Activated CD4-positive, alpha-beta T cell treated with anti-CD3 and anti-CD28 coated beads, Interleukin-2, amount 10 ng/mL, durations not matched to agents 24 days and 14 days (primary cell): Measurements from ENCODE around the gene MYCBPAP. TPM values are rescaled to one million over a fixed set of nuclear protein-coding genes. Genes with fewer than 3 reads are reported as not detected.

ENCODE experiments used
- DNase-seq: peaks from one replicate; pipeline ENCODE4 v3.0.0; 2022
- H3K27ac Mint-ChIP-seq: one replicate; pipeline ENCODE4 v1.8.0; 2022; ENCODE audit warnings: mild to moderate bottlenecking, mixed read lengths
- H3K27me3 Mint-ChIP-seq: one replicate; pipeline ENCODE4 v1.8.0; 2022; ENCODE audit warnings: mixed read lengths
- H3K36me3 Mint-ChIP-seq: one replicate; pipeline ENCODE4 v1.8.0; 2022; ENCODE audit warnings: low read depth, mild to moderate bottlenecking, mixed read lengths
- H3K4me1 Mint-ChIP-seq: one replicate; pipeline ENCODE4 v1.8.0; 2021; ENCODE audit warnings: mixed read lengths
- H3K4me3 Mint-ChIP-seq: one replicate; pipeline ENCODE4 v1.8.0; 2022; ENCODE audit warnings: mild to moderate bottlenecking, moderate library complexity, mixed read lengths
- H3K9me3 Mint-ChIP-seq: one replicate; pipeline ENCODE4 v1.8.0; 2021; ENCODE audit warnings: mixed read lengths
- intact Hi-C: fragments of 100-400 bp; cut with micrococcal nuclease; formaldehyde crosslinking; loops from one replicate; pipeline ENCODE4 v1.15.1; 2023
- total RNA-seq: library from RNA; stranded (reverse); gene quantifications from 2 replicates; pipeline ENCODE4 v1.2.3, GENCODE V29; 2022

The MYCBPAP gene
- total RNA-seq, 1 donor from 2014 or later = 3.5 TPM

DNA sequence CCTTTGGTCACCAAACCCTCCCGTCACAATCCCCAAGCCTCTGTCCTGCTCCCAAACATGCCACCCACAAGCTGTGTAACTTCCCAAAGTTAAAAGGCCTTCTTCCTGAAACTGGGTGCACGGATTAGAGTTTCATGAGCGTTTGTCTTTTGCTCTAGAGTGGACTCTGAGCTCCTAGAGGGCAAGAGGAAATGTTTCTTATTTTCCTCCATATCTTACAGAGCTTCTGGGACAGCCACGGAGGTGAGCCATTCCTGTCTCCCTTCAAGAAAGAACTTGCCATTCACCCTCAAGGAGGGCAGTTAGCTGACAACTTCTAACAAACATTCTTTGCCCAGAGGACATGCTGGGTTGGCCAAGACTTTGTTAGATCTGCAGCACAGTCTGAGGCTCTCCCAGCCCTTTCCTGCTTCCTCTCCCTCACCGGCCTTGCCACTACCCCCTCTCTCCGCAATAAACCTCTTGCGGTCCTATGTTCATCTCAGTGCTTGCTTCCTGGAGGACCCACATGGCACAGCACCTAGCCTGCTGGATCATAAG is 2.6 kb upstream of the MYCBPAP start:
- DNase-seq = no peak
- no peak overlapping the region for H3K4me3 Mint-ChIP-seq
- intact Hi-C loops = no loop called here
- H3K9me3 Mint-ChIP-seq = no peaks in the 10 kb centered on the region
- H3K36me3 Mint-ChIP-seq = no peaks in the 10 kb centered on the region
- H3K4me1 Mint-ChIP-seq = peaks cover 40% of the 10 kb centered on the region
- peak overlapping the region; percentile 25 for H3K27ac Mint-ChIP-seq
- peaks cover 2% of the 10 kb centered on the region for H3K27me3 Mint-ChIP-seq

DNA sequence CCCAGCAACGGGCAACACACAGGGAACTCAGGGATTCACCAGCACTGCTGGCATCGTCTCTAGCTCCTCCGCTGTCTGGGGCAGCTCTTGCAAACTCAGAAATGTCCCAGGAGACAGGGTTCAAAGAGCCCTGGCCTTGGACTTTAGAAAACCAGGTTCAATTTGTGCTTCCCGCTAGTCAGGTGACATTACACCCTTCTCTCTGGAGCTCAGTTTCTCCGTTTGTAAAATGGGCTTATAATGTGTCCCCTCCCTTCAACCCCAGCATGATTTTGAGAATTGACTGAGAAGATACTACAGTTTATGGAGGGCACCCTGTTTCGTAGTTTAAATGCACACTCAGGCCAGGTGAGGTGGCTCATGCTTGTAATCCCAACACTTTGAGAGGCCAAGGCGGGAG is 1.9 kb upstream of the MYCBPAP start:
- Mint-ChIP-seq H3K9me3 (no peaks in the 10 kb centered on the region), H3K27ac (peak overlapping the region; percentile 20), H3K4me3 (no peak overlapping the region), H3K4me1 (peaks cover 46% of the 10 kb centered on the region), H3K27me3 (peaks cover 2% of the 10 kb centered on the region), H3K36me3 (no peaks in the 10 kb centered on the region)
- no peak for DNase-seq
- intact Hi-C loops = no loop called here

DNA sequence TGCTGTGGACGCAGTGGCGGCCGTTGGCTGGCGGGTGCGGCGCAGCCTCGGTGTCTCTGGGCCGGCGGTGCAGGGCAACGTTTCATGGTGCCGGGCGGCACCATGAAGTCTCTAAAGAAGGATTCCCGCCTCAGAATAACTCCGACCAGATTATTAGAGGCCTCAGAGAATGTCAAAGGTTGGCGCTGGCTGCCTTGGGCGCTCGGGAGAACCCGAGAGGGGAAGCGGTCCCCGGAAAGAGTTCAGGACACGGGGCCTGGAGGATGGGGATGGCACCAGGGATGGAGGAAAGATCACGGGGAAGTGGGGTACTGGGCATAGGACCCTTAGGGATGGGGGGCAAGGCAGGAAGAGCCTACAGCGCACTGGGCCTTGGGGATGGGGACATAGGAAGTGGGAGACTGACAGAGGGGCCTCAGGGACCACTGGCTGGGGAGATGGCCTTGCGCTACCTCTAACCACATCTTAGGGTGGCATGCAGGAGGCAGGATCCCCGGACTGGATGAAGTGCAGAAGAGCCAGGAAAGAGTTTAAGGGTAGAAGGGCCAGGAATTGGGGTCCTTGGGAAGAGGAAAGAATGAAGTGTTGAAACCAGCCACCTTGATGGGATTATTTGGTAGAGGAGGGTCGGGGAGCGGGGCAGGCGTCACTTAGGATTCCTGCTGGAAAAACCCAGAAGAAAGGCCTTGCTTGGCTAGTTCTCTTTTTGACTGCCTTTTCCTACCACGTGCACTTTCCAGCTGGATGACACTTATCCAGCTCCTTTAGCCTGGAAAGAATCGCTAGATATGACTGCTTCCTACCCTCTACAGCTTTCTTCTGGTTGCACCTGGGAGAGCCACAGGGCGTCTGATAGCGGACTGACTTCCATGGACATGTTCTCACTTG is 578 bp downstream of the MYCBPAP start:
- Mint-ChIP-seq H3K27ac (peak overlapping the region; percentile 91), H3K4me1 (peaks cover 52% of the 10 kb centered on the region), H3K27me3 (no peaks in the 10 kb centered on the region), H3K4me3 (peak overlapping the region; percentile 94), H3K9me3 (no peaks in the 10 kb centered on the region), H3K36me3 (no peaks in the 10 kb centered on the region)
- intact Hi-C loops = loop anchor here (2.0 kb wide), 1 partner anchor 30 kb away; the partner anchor contains the start of gene RSAD1
- DNase-seq = no peak

DNA sequence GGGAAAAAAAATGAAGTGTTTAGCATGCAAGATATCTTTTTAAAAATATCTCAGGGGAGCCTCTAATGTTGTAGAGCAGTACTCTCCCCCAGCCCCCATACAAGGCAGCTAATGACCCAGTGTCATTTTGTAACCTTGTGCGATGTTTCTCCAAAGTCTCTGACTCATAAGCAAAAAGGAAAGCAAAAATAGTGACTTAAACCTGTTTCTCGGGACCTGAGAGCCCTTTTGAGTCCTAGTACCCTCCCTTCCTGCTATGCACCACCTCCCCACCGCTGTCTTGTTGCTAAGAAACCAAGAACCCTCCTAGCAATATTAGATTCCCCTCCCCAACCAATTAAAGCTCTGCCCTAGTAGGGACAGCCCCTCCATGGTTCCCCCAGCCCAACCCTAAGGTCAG is 2.8 kb downstream of the MYCBPAP start:
- intact Hi-C loops = loop anchor here (2.0 kb wide), 1 partner anchor 32 kb away; no protein-coding TSS in a partner anchor
- DNase-seq = peak; percentile 91
- Mint-ChIP-seq H3K27ac (peak overlapping the region; percentile 87), H3K9me3 (no peaks in the 10 kb centered on the region), H3K4me3 (peak overlapping the region; percentile 46), H3K4me1 (peaks cover 34% of the 10 kb centered on the region), H3K27me3 (no peaks in the 10 kb centered on the region), H3K36me3 (no peaks in the 10 kb centered on the region)

DNA sequence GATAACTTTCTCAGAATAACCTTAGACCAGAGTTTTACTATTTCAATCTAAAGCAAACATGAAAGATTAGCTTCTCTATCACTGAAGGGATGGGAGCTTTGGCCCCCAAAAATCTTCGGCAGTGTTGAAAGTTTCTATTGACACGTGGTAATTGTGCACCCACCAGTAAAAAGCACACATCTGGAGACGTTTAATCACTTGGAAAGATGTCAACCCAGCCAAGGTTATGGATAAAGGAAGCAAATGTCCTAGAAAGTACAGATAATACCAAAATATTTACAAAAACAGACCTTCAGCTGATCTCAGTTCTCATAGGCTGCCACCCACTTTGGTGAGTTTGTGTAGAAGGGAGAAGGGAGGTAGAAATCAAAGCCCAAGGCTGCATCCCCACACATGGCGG is 5.3 kb downstream of the MYCBPAP start:
- Mint-ChIP-seq H3K36me3 (no peaks in the 10 kb centered on the region), H3K27ac (no peak overlapping the region), H3K4me1 (peaks cover 35% of the 10 kb centered on the region), H3K9me3 (no peaks in the 10 kb centered on the region), H3K4me3 (no peak overlapping the region), H3K27me3 (no peaks in the 10 kb centered on the region)
- intact Hi-C loops = no loop called here
- DNase-seq = no peak

DNA sequence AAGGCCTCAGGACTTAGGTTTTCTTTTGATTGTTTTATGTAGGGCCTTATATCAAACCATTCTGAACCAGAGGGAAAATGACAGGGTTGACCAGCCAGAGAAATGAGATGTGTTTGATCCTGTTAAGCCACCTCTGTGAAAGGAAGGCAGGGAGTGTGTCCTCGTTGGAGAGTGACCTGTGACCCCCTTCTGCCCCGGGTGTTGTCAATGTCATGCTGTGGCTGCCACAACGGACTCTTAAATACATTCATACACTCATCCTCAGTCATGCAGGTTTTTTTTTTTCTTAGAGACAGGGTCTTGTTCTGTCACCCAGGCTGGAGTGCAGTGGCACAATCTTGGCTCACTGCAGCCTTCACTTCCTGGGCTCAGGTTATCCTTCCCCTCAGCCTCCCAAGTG is 6.1 kb downstream of the MYCBPAP start:
- Mint-ChIP-seq H3K27ac (no peak overlapping the region), H3K9me3 (no peaks in the 10 kb centered on the region), H3K36me3 (no peaks in the 10 kb centered on the region), H3K27me3 (no peaks in the 10 kb centered on the region), H3K4me3 (no peak overlapping the region), H3K4me1 (peaks cover 27% of the 10 kb centered on the region)
- DNase-seq = no peak
- intact Hi-C loops = no loop called here

DNA sequence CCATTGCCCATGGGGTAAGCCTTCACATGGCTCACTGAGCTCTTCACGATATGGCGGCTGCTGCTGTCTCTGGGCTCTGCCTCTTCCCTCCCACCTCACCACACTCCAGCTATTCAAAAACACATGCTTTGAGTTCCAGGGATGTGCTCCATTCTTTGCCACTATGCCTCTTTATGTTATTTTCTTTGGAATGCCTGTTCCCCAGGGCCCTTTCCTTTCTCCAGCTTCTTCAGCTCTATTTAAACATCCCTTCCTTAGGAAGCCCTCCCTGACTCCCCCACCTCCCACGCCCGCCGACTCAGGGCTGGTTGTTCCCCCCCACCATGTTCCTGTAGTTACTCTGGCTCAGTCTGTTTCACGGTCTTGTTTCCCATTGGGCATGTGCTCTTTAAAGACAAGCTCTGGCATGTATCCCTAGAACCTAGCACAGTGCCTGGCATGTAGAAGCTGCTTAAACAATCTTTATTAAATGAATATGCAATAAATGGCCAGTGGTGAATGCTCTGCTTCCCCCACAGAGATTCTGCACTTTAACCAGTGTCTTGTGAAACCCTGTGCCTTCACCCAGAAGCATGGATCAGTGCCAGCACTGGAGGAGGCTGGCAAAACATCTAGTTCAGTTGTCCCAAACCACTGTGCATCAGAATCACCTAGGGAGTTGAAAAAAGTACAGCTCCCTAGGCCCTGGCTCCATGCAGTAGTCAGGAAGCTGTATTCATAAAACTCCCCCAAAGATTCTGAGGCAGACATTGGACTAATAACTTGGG is 6.9 kb downstream of the MYCBPAP start:
- Mint-ChIP-seq H3K36me3 (no peaks in the 10 kb centered on the region), H3K27ac (no peak overlapping the region), H3K4me1 (peaks cover 22% of the 10 kb centered on the region), H3K9me3 (no peaks in the 10 kb centered on the region), H3K27me3 (no peaks in the 10 kb centered on the region), H3K4me3 (no peak overlapping the region)
- no peak for DNase-seq
- intact Hi-C loops = no loop called here

DNA sequence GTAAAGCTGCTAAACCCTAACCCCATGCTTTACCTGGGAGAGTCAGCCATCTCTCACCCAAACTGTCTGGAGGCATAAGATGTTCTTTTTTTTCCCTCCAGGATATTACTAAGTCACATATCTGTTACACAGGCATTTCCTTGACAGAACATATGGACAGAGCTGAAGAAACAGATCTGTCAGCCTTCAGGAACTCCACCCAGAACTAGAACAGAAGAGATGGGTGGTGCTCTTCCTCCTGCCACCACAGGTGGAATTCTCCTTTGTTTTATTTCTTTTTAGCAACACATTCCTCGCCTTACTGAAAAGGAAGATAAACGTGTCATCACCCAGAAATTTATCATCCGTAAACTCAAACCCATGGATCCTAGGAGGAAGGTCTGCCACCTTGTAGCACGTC is 8.8 kb downstream of the MYCBPAP start:
- DNase-seq = no peak
- H3K27ac Mint-ChIP-seq = no peak overlapping the region
- no peaks in the 10 kb centered on the region for H3K9me3 Mint-ChIP-seq
- H3K4me1 Mint-ChIP-seq = peaks cover 11% of the 10 kb centered on the region
- H3K36me3 Mint-ChIP-seq = no peaks in the 10 kb centered on the region
- no peaks in the 10 kb centered on the region for H3K27me3 Mint-ChIP-seq
- intact Hi-C loops = no loop called here
- H3K4me3 Mint-ChIP-seq = no peak overlapping the region

DNA sequence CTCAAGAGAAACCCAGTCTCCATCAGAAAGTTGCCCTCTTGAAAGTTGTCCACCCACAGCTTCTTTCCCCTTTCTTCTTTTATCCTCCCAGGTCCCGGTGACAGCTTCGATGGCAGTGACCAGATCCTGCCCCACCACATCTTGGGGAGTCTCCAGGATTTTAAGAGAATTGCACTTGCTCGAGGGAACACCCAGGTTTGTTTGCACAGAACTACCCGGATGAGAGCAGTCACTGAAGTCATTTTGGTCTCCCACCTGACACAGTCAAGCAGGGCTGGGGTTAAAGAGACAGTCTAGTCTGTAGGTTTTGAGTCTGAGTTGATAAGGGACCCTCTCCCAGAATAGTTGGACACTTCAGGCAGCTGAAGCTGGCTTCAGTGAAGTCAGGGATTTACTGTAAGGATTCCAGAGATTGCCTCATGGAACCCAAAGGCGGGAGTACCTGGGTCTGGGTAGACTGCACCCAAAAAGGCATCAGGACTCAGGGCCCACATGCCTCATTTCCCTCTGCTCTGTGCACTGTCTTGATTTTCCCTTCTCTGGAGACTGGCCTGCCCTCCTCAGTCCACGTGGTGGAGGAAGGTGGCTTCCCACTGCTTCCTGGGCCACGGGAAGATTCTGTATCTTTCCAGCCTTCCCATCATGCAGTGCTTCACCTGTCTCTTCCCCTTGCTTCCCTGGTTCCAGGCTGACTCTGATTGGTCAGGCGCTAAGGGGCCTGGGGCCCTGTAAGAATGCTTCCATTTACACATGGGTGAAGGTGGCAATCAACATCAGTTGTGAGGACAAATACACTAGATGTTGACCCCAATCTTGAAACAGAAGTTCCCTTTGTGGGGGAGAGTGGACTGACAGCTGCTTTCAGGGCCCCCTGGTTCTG is 9.5 kb downstream of the MYCBPAP start:
- no peaks in the 10 kb centered on the region for H3K27me3 Mint-ChIP-seq
- no peak for DNase-seq
- peaks cover 7% of the 10 kb centered on the region for H3K4me1 Mint-ChIP-seq
- no peak overlapping the region for H3K4me3 Mint-ChIP-seq
- intact Hi-C loops = no loop called here
- no peak overlapping the region for H3K27ac Mint-ChIP-seq
- no peaks in the 10 kb centered on the region for H3K36me3 Mint-ChIP-seq
- H3K9me3 Mint-ChIP-seq = no peaks in the 10 kb centered on the region

DNA sequence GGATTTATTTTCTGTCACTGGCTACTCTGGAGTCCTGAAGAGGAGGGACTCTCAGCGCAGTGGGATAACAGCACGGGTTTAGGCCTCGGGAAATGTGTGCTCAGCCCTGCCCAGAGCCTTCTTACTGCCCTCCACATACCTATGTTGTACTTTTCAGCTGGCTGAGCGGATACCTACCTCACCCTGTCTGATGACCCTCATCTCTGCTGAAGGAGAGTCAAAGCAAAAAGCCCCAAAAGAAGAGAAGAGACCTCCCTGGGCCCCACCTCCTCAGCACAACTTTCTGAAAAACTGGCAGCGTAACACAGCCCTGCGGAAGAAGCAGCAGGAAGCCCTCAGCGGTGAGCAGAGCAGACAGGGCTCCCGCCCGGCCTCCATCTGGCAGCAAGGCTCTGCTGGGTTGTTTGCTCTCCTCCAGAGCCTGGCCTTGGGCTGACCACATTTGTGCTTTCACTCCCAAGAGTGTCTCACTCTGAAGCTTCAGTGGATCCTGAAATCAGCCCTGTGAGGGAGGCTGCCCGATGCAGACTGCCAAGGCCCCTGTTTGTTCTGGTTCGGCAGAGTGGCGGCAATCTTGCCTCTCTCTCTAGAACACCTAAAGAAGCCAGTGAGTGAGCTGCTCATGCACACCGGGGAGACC is 10.3 kb downstream of the MYCBPAP start:
- H3K36me3 Mint-ChIP-seq = no peaks in the 10 kb centered on the region
- no peaks in the 10 kb centered on the region for H3K27me3 Mint-ChIP-seq
- no peak for DNase-seq
- H3K9me3 Mint-ChIP-seq = no peaks in the 10 kb centered on the region
- H3K4me3 Mint-ChIP-seq = no peak overlapping the region
- no peak overlapping the region for H3K27ac Mint-ChIP-seq
- intact Hi-C loops = no loop called here
- peaks cover 7% of the 10 kb centered on the region for H3K4me1 Mint-ChIP-seq

DNA sequence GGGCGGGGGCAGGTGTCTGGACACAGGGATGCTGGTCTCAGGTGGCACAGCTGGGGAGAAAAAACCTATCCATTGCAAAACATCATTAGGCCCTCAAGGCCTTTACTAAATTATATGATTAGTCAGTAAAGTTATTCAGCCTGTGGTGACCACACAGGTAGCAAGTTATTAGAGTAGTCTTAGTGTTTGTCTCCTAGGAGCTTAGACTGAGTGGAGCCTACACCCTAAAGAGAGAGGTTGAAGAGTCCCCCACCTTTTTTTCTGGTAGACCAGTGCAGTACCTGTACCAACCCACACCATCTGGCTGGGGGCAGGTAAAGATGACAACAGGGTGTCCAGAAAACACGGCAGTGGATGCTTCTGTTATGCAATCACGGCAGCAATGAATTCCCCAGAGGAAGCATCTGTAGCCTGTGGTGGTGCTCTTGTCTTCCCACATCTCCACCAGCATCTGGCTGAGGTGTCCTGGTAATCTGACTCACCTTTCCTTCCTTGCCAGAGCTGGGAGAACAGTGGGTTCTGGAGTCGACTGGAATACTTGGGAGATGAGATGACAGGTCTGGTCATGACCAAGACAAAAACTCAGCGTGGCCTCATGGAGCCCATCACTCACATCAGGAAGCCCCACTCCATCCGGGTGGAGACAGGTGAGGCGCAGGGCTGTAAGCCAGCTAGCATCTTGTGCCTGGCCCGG is 11.0 kb downstream of the MYCBPAP start:
- H3K27me3 Mint-ChIP-seq = no peaks in the 10 kb centered on the region
- H3K4me3 Mint-ChIP-seq = no peak overlapping the region
- peaks cover 7% of the 10 kb centered on the region for H3K4me1 Mint-ChIP-seq
- intact Hi-C loops = no loop called here
- no peak for DNase-seq
- H3K36me3 Mint-ChIP-seq = no peaks in the 10 kb centered on the region
- no peak overlapping the region for H3K27ac Mint-ChIP-seq
- H3K9me3 Mint-ChIP-seq = no peaks in the 10 kb centered on the region

DNA sequence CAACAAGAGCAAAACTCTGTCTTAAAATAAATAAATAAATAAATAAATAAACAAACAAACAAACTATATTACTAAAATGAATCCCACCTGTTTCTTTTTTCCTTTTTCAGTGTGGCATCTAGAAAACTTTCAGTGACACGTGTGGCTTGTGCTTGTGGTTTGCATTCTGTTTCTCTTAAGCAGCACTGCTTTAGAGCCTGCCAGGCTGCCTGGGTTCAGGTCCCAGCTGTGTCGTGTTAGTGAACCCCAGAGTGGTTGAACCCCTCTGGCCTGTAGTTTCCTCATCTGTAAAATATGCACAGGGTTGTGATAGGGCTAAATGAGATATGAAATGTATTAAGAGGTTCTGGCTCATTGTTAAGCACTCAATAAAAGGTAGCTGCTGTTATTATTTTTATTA is 12.2 kb downstream of the MYCBPAP start:
- no peaks in the 10 kb centered on the region for H3K36me3 Mint-ChIP-seq
- H3K9me3 Mint-ChIP-seq = no peaks in the 10 kb centered on the region

More for the DNA sequence above, 12.2 kb downstream of the MYCBPAP start:
- Mint-ChIP-seq H3K4me1 (peaks cover 7% of the 10 kb centered on the region), H3K4me3 (no peak overlapping the region), H3K27ac (no peak overlapping the region), H3K27me3 (no peaks in the 10 kb centered on the region)
- intact Hi-C loops = no loop called here
- no peak for DNase-seq
